Smooth muscle cell (in vitro differentiated cells): Measurements from ENCODE around the gene FAF1. TPM values are rescaled to one million over a fixed set of nuclear protein-coding genes. Genes with fewer than 3 reads are reported as not detected.
"Not testable (repeated sequence)": the region's sequence is repeated elsewhere in the genome, so short reads cannot be mapped to it uniquely, and the experiment has no call there.

ENCODE experiments used
- DNase-seq: peaks from one replicate; lab custom pipeline; 2025; ENCODE audit not compliant: unreplicated experiment; lab: John Stamatoyannopoulos, UW
- H2AFZ ChIP-seq: fragments of 200-600 bp; sonication (generic); 2 replicates; pipeline ENCODE4 v1.6.0; 2016; ENCODE audit warnings: antibody characterized with exemption, low read depth, mild to moderate bottlenecking
- H3F3A ChIP-seq: fragments of 200-600 bp; sonication (generic); 2 replicates; pipeline ENCODE4 v1.6.0; 2017; ENCODE audit warnings: antibody characterized with exemption, low read depth
- H3K27ac ChIP-seq: fragments of 200-600 bp; sonication (generic); 2 replicates; pipeline ENCODE4 v1.5.1; 2016; ENCODE audit warnings: low read depth, mild to moderate bottlenecking
- H3K27me3 ChIP-seq: fragments of 200-600 bp; sonication (generic); 2 replicates; pipeline ENCODE4 v1.6.1; 2016; ENCODE audit warnings: low read depth, mild to moderate bottlenecking
- H3K36me3 ChIP-seq: fragments of 200-600 bp; sonication (generic); 2 replicates; pipeline ENCODE4 v1.5.1; 2016; ENCODE audit warnings: low read depth
- H3K4me1 ChIP-seq: fragments of 200-600 bp; sonication (generic); 2 replicates; pipeline ENCODE4 v1.5.1; 2016; ENCODE audit warnings: low read depth
- H3K4me2 ChIP-seq: fragments of 200-600 bp; sonication (generic); 2 replicates; pipeline ENCODE4 v1.6.0; 2016; ENCODE audit warnings: mild to moderate bottlenecking
- H3K4me3 ChIP-seq: fragments of 200-600 bp; sonication (generic); 2 replicates; pipeline ENCODE4 v1.5.1; 2016; ENCODE audit warnings: mild to moderate bottlenecking
- H3K79me2 ChIP-seq: fragments of 200-600 bp; sonication (generic); 2 replicates; pipeline ENCODE4 v1.6.0; 2016; ENCODE audit warnings: low read depth, mild to moderate bottlenecking
- H3K9ac ChIP-seq: fragments of 200-600 bp; sonication (generic); 2 replicates; pipeline ENCODE4 v1.6.0; 2016; ENCODE audit warnings: low read depth
- H3K9me3 ChIP-seq: fragments of 200-600 bp; sonication (generic); replicated peaks from 2 replicates; pipeline ENCODE4 v1.5.1; 2016; ENCODE audit warnings: low read depth
- H4K20me1 ChIP-seq: fragments of 200-600 bp; sonication (generic); 2 replicates; pipeline ENCODE4 v1.6.0; 2016; ENCODE audit warnings: low read depth
- CTCF ChIP-seq: fragments of 200-600 bp; sonication (generic); IDR thresholded peaks from 2 replicates; pipeline ENCODE4 v1.5.1; 2017; ENCODE audit warnings: borderline replicate concordance, mild to moderate bottlenecking, antibody characterized with exemption; ENCODE audit not compliant: insufficient read depth, poor library complexity, severe bottlenecking
- WGBS: methylation state at CpG from one replicate; pipeline ENCODE4 v1.1.7; 2016; ENCODE audit warnings: low lambda C conversion rate; 5-methylcytosine and 5-hydroxymethylcytosine counted together
- polyA plus RNA-seq: library from polyadenylated mRNA; unstranded; fragments of >200 nt; fragmentation: Nextera tagmentation; extraction: Ambion mirVana; gene quantifications from 2 replicates; pipeline ENCODE4 v1.2.1, GENCODE V29; 2016
- total RNA-seq: library from RNA; depleted of rRNA; stranded (reverse); fragments of >200 nt; gene quantifications from 2 replicates; pipeline ENCODE4 v1.2.3, GENCODE V29; 2014

Gene FAF1
- total and polyA plus RNA-seq, 2 experiments from 2014 or later: 51.5 to 51.6 TPM

GRCh38 chr1:50827546-50827945 is 132.5 kb downstream of the FAF1 start:
- H3K27ac ChIP-seq: no peak overlapping the region
- H4K20me1 ChIP-seq: peaks cover 40% of the 10 kb centered on the region
- no peak overlapping the region for H2AFZ ChIP-seq
- H3F3A ChIP-seq: no peaks in the 10 kb centered on the region
- no peaks in the 10 kb centered on the region for H3K4me1 ChIP-seq
- H3K27me3 ChIP-seq: no peaks in the 10 kb centered on the region
- H3K4me3 ChIP-seq: no peak overlapping the region
- no peak overlapping the region for H3K9ac ChIP-seq
- no peak overlapping the region for H3K4me2 ChIP-seq
- WGBS: over 99% methylated on average over 4 of the region's 4 CpGs
- no peaks in the 10 kb centered on the region for H3K36me3 ChIP-seq
- DNase-seq: no peak
- no peak for TF ChIP-seq CTCF
- H3K79me2 ChIP-seq: peaks cover 17% of the 10 kb centered on the region
- no peaks in the 10 kb centered on the region for H3K9me3 ChIP-seq

- not testable (repeated sequence) for H2AFZ ChIP-seq, H3K27ac ChIP-seq, H3K36me3 ChIP-seq, H3K4me2 ChIP-seq, DNase-seq, H3F3A ChIP-seq, H3K9ac ChIP-seq, H3K27me3 ChIP-seq, H3K4me3 ChIP-seq, H3K4me1 ChIP-seq, H3K9me3 ChIP-seq
- WGBS: 97% methylated on average over 21 of the region's 21 CpGs
- peaks cover 34% of the 10 kb centered on the region for H4K20me1 ChIP-seq
- peaks cover 17% of the 10 kb centered on the region for H3K79me2 ChIP-seq
These were observed 133.3 kb downstream of the FAF1 start for GRCh38 chr1:50826792-50827191.

- no peak overlapping the region for H3K27ac ChIP-seq
- H3K79me2 ChIP-seq: peaks cover 6% of the 10 kb centered on the region
- H3K4me2 ChIP-seq: no peak overlapping the region
- H3K9me3 ChIP-seq: no peaks in the 10 kb centered on the region
- H3F3A ChIP-seq: no peaks in the 10 kb centered on the region
- 95% methylated on average over 3 of the region's 3 CpGs for WGBS
- H3K4me1 ChIP-seq: no peaks in the 10 kb centered on the region
- H3K27me3 ChIP-seq: no peaks in the 10 kb centered on the region
- DNase-seq: no peak
- no peaks in the 10 kb centered on the region for H3K36me3 ChIP-seq
- peaks cover 42% of the 10 kb centered on the region for H4K20me1 ChIP-seq
- no peak for TF ChIP-seq CTCF
- H3K9ac ChIP-seq: no peak overlapping the region
- H2AFZ ChIP-seq: no peak overlapping the region
- H3K4me3 ChIP-seq: no peak overlapping the region
These were observed 137.9 kb downstream of the FAF1 start for GRCh38 chr1:50822035-50822776.

GRCh38 chr1:50820545-50820944 is 139.5 kb downstream of the FAF1 start:
- DNase-seq: no peak
- H4K20me1 ChIP-seq: peaks cover 41% of the 10 kb centered on the region

More at GRCh38 chr1:50820545-50820944, 139.5 kb downstream of the FAF1 start:
- H3K27ac ChIP-seq: no peak overlapping the region
- no peak overlapping the region for H3K4me2 ChIP-seq
- no peak overlapping the region for H2AFZ ChIP-seq
- no peak for TF ChIP-seq CTCF
- no peaks in the 10 kb centered on the region for H3F3A ChIP-seq
- H3K79me2 ChIP-seq: no peaks in the 10 kb centered on the region
- H3K9ac ChIP-seq: no peak overlapping the region
- H3K27me3 ChIP-seq: no peaks in the 10 kb centered on the region
- H3K9me3 ChIP-seq: no peaks in the 10 kb centered on the region
- H3K4me1 ChIP-seq: no peaks in the 10 kb centered on the region
- H3K4me3 ChIP-seq: no peak overlapping the region
- WGBS: 100% methylated on average over 2 of the region's 2 CpGs
- H3K36me3 ChIP-seq: no peaks in the 10 kb centered on the region
